Naive thymus-derived CD4-positive, alpha-beta T cell (primary cell): ENCODE measurements around the gene ZNF500. TPM values are rescaled to one million over a fixed set of nuclear protein-coding genes. Genes with fewer than 3 reads are reported as not detected.

ENCODE experiments used
- ATAC-seq: fragments of 150-1000 bp; cut with Tn5 transposase; 2 replicates; pipeline ENCODE4 v1.10.0; 2021; ENCODE audit warnings: mild to moderate bottlenecking, moderate library complexity
- CTCF ChIA-PET: fragments of 350-600 bp; sonication (Branson Sonifier 250); formaldehyde crosslinking; loops from one replicate; lab custom pipeline; 2021; ENCODE audit warnings: antibody characterized with exemption; lab: Charles Lee
- POLR2A ChIA-PET: fragments of 350-600 bp; sonication (Branson Sonifier 250); formaldehyde crosslinking; loops from one replicate; lab custom pipeline; 2021; ENCODE audit warnings: antibody characterized with exemption, inconsistent platforms; lab: Charles Lee
- DNase-seq, 9 donors: peaks; one replicate each; pipeline versions ENCODE4 v3.0.0 to v3.0.0-alpha.2; 2020 to 2022; ENCODE audit warnings: mixed read lengths in 1 of 9
- H3K27ac ChIP-seq: one replicate; pipeline ENCODE4 v1.7.0; 2013; ENCODE audit warnings: mild to moderate bottlenecking, low read depth, low read length, moderate library complexity
- H3K27me3 ChIP-seq, 2 donors: one replicate each; pipeline ENCODE4 v1.7.0; 2013; ENCODE audit warnings: low read length in 2 of 2, mild to moderate bottlenecking in 2 of 2, moderate library complexity in 2 of 2; ENCODE audit not compliant: control insufficient read depth in 2 of 2, insufficient read depth in 2 of 2
- H3K36me3 ChIP-seq, 3 experiments: 1 replicate in 2 of 3; 2 replicates in 1 of 3; pipeline ENCODE4 v1.7.0; 2013; ENCODE audit warnings: low read length in 3 of 3, mild to moderate bottlenecking in 3 of 3, moderate library complexity in 1 of 3; ENCODE audit not compliant: insufficient read depth in 3 of 3, control insufficient read depth in 2 of 3
- H3K4me1 ChIP-seq, 2 donors: one replicate each; pipeline ENCODE4 v1.7.0; 2013; ENCODE audit warnings: low read length in 2 of 2, mild to moderate bottlenecking in 2 of 2, moderate library complexity in 1 of 2; ENCODE audit not compliant: control insufficient read depth in 2 of 2, insufficient read depth in 2 of 2
- H3K4me3 ChIP-seq: 2 replicates; pipeline ENCODE4 v1.7.0; 2013; ENCODE audit warnings: mild to moderate bottlenecking, low read length
- H3K9me3 ChIP-seq, 3 experiments: 1 replicate in 2 of 3; 2 replicates in 1 of 3; pipeline ENCODE4 v1.7.0; 2013; ENCODE audit warnings: low read length in 3 of 3; ENCODE audit not compliant: control insufficient read depth in 2 of 3
- H3K27ac Mint-ChIP-seq, 9 donors: one replicate each; pipeline ENCODE4 v1.8.0; 2020 to 2022; ENCODE audit warnings: mixed read lengths in 9 of 9, mild to moderate bottlenecking in 8 of 9, moderate library complexity in 5 of 9, inconsistent platforms in 2 of 9
- H3K27me3 Mint-ChIP-seq, 5 donors: one replicate each; pipeline ENCODE4 v1.8.0; 2021 to 2022; ENCODE audit warnings: mixed read lengths in 5 of 5, mild to moderate bottlenecking in 1 of 5
- H3K36me3 Mint-ChIP-seq, 5 donors: one replicate each; pipeline ENCODE4 v1.8.0; 2020 to 2022; ENCODE audit warnings: mixed read lengths in 5 of 5, mild to moderate bottlenecking in 3 of 5, inconsistent platforms in 1 of 5
- H3K4me1 Mint-ChIP-seq, 7 donors: one replicate each; pipeline ENCODE4 v1.8.0; 2020 to 2022; ENCODE audit warnings: mixed read lengths in 7 of 7, mild to moderate bottlenecking in 3 of 7, inconsistent platforms in 1 of 7
- H3K4me3 Mint-ChIP-seq, 10 donors: one replicate each; pipeline ENCODE4 v1.8.0; 2020 to 2022; ENCODE audit warnings: mild to moderate bottlenecking in 10 of 10, mixed read lengths in 10 of 10, moderate library complexity in 6 of 10, inconsistent platforms in 2 of 10
- H3K9me3 Mint-ChIP-seq, 11 donors: one replicate each; pipeline ENCODE4 v1.8.0; 2020 to 2022; ENCODE audit warnings: mixed read lengths in 11 of 11, mild to moderate bottlenecking in 4 of 11, inconsistent platforms in 1 of 11, moderate library complexity in 1 of 11
- intact Hi-C, 2 donors: fragments of 100-400 bp; cut with micrococcal nuclease; formaldehyde crosslinking; loops; one replicate each; pipeline ENCODE4 v1.15.1; 2023
- polyA plus RNA-seq, 2 donors: library from polyadenylated mRNA; unstranded; fragments of 300-500 nt; fragmentation: Illumina TruSeq; gene quantifications; one replicate each; pipeline ENCODE4 v1.2.3, GENCODE V29; 2021
- total RNA-seq, 6 experiments: library from RNA in 5 of 6; stranded (reverse) in 5 of 6; gene quantifications; 1 replicate in 5 of 6; 2 replicates in 1 of 6; pipeline ENCODE4 v1.2.3 and lab custom pipeline; 2021 to 2026

Gene ZNF500
- total and polyA plus RNA-seq, 7 experiments from 2014 or later: 11.0 to 43.0 (median 24.7) TPM

DNA sequence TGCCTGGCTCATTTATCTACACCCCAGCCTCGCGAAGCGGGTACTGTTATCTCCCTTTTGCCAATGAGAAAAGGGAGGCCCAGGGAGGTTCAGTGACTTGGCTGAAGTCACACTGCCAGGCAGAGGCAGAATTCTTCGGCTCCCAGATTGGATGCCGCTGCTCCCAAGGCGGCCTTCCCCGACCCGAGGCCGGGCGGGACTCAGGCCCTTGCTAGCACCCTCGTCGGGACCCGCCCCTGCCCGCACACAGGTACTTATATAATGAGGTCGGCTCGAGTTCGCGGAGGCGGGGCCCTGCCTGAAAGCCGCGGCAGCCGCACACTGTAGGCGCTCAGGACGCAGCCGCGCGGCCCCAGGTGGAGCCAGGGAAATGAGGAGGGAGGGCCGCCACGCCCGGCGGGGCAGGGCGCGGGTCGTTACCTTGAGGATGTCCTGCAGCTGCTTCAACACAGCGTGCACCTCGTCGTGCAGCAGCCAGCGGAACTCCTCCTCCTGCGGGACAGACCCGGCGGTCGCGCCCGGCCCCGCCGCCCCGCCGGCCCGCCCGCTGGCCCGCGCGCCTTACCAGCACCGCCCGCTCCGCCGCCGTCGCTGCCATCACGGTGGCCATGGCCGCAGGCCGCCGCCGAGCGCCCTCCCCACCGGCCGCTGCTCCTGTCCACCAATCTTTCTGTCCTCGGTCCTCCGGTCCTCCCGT, 35.1 kb upstream of the ZNF500 start, which contains the start of gene ROGDI:
Gene ROGDI, minus strand, starts transcription at position 672 of the 697 bp plus-strand sequence. Its CDS starts 62 bp downstream, at position 610.
- peaks cover 0 to 4% (median 3%) of the 10 kb centered on the region in 5 donors for H3K36me3 Mint-ChIP-seq
- H3K9me3 Mint-ChIP-seq: no peaks in the 10 kb centered on the region
- Histone ChIP-seq H3K27ac (peak within 1 kb of the TSS; percentile 75), H3K27me3 (no peaks in the 10 kb centered on the region), H3K36me3 (peaks cover 0 to 22% (median 0%) of the 10 kb centered on the region in 3 experiments), H3K4me3 (peak within 1 kb of the TSS; percentile 79), H3K4me1 (peaks cover 10 to 18% of the 10 kb centered on the region in 2 donors), H3K9me3 (no peaks in the 10 kb centered on the region)
- DNase-seq (peak; percentile 67 to 90 (median 86)), ATAC-seq (peak; percentile 75)
- peaks cover 7 to 19% (median 12%) of the 10 kb centered on the region in 7 donors for H3K4me1 Mint-ChIP-seq
- CTCF ChIA-PET: interaction anchor here (0.5 kb wide), 1 partner anchor 68 kb away, joined by 3 read pairs; the partner anchor contains the start of genes ANKS3 and DNAAF8
- H3K27me3 Mint-ChIP-seq: no peaks in the 10 kb centered on the region
- intact Hi-C loops: loop anchor here (1.0 to 10.0 kb wide), 15 partner anchors 34 to 1647 kb away; partner anchors contain the start of genes ANKS3 (in 2 of the 2), DNAAF8 (in 2 of the 2), GLYR1 (in 2 of the 2) and MGRN1 (in 2 of the 2)
- peak within 1 kb of the TSS; percentile 81 to 89 (median 86) for H3K4me3 Mint-ChIP-seq
- POLR2A ChIA-PET: interaction anchor here (1.0 to 3.3 kb wide), 6 partner anchors 33 to 186 kb away, joined by 4 to 27 read pairs (median 14); partner anchors contain the start of genes ANKS3, DNAAF8, GLYR1 and UBN1
- peak within 1 kb of the TSS; percentile 71 to 93 (median 89) for H3K27ac Mint-ChIP-seq

GRCh38 chr16:4801051-4801961, 34.3 kb upstream of the ZNF500 start:
- Mint-ChIP-seq H3K27me3 (no peaks in the 10 kb centered on the region), H3K4me1 (peaks cover 7 to 19% (median 12%) of the 10 kb centered on the region in 7 donors), H3K9me3 (no peaks in the 10 kb centered on the region), H3K36me3 (peaks cover 0 to 4% (median 3%) of the 10 kb centered on the region in 5 donors), H3K4me3 (peak overlapping the region; percentile 81 to 89 (median 86)), H3K27ac (peak overlapping the region; percentile 69 to 93 (median 89))
- Histone ChIP-seq H3K9me3 (no peaks in the 10 kb centered on the region), H3K4me1 (peaks cover 10 to 18% of the 10 kb centered on the region in 2 donors), H3K27ac (peak overlapping the region; percentile 75), H3K36me3 (peaks cover 0 to 21% (median 0%) of the 10 kb centered on the region in 3 experiments), H3K4me3 (peak overlapping the region; percentile 79), H3K27me3 (no peaks in the 10 kb centered on the region)
- DNase-seq: peak in 1 of 9 donors; percentile 5
- intact Hi-C loops: loop anchor here in 1 of 2 donors (10.0 kb wide), 1 partner anchor 1647 kb away; no protein-coding TSS in a partner anchor
- POLR2A ChIA-PET: interaction anchor here (0.6 to 3.3 kb wide), 4 partner anchors 33 to 67 kb away, joined by 4 to 27 read pairs (median 16); partner anchors contain the start of genes ANKS3, DNAAF8 and ZNF500
- no peak for ATAC-seq
- CTCF ChIA-PET: interaction anchor here (0.6 kb wide), 2 partner anchors 28 to 33 kb away, joined by 3 read pairs; no protein-coding TSS in a partner anchor

- ChIA-PET POLR2A (interaction anchor here (2.5 kb wide), 1 partner anchor 66 kb away, joined by 16 read pairs; the partner anchor contains the start of genes ANKS3 and DNAAF8), CTCF (interaction anchor here (0.6 kb wide), 2 partner anchors 28 to 1054 kb away, joined by 3 read pairs; no protein-coding TSS in a partner anchor)
- no peaks in the 10 kb centered on the region for H3K9me3 Mint-ChIP-seq
- peaks cover 0 to 21% (median 0%) of the 10 kb centered on the region in 3 experiments for H3K36me3 ChIP-seq
- H3K9me3 ChIP-seq: no peaks in the 10 kb centered on the region
- peaks cover 7 to 19% (median 12%) of the 10 kb centered on the region in 7 donors for H3K4me1 Mint-ChIP-seq
- no peak for ATAC-seq
- peaks cover 0 to 4% (median 0%) of the 10 kb centered on the region in 5 donors for H3K36me3 Mint-ChIP-seq
- H3K4me3 ChIP-seq: no peak overlapping the region
- H3K4me3 Mint-ChIP-seq: peak overlapping the region in 9 of 10 donors; percentile 19 to 86 (median 53)
- H3K4me1 ChIP-seq: peaks cover 10 to 18% of the 10 kb centered on the region in 2 donors
- H3K27me3 Mint-ChIP-seq: no peaks in the 10 kb centered on the region
- peak overlapping the region in 8 of 9 donors; percentile 45 to 90 (median 73) for H3K27ac Mint-ChIP-seq
- no peak overlapping the region for H3K27ac ChIP-seq
- no peaks in the 10 kb centered on the region for H3K27me3 ChIP-seq
- DNase-seq: no peak
- intact Hi-C loops: loop anchor here in 1 of 2 donors (10.0 kb wide), 1 partner anchor 1646 kb away; no protein-coding TSS in a partner anchor
Observed at GRCh38 chr16:4800290-4801041, 33.5 kb upstream of the ZNF500 start.

GRCh38 chr16:4799171-4799855, 32.4 kb upstream of the ZNF500 start:
- Mint-ChIP-seq H3K9me3 (no peaks in the 10 kb centered on the region), H3K27ac (peak overlapping the region in 2 of 9 donors; percentile 51 to 65), H3K36me3 (peaks cover 0 to 2% (median 0%) of the 10 kb centered on the region in 5 donors), H3K27me3 (no peaks in the 10 kb centered on the region), H3K4me1 (peaks cover 7 to 19% (median 12%) of the 10 kb centered on the region in 7 donors), H3K4me3 (peak overlapping the region in 2 of 10 donors; percentile 29 to 50)
- peaks cover 10 to 18% of the 10 kb centered on the region in 2 donors for H3K4me1 ChIP-seq
- ChIA-PET CTCF (interaction anchor here (0.6 kb wide), 1 partner anchor 1053 kb away, joined by 3 read pairs; no protein-coding TSS in a partner anchor), POLR2A (interaction anchor here (0.6 to 1.1 kb wide), 2 partner anchors 31 to 65 kb away, joined by 3 to 5 read pairs; partner anchors contain the start of genes ANKS3 and DNAAF8)
- no peak for DNase-seq
- ATAC-seq: no peak
- no peak overlapping the region for H3K27ac ChIP-seq
- no peak overlapping the region for H3K4me3 ChIP-seq
- intact Hi-C loops: no loop called here
- H3K36me3 ChIP-seq: peaks cover 0 to 9% (median 0%) of the 10 kb centered on the region in 3 experiments
- H3K9me3 ChIP-seq: no peaks in the 10 kb centered on the region
- no peaks in the 10 kb centered on the region for H3K27me3 ChIP-seq

GRCh38 chr16:4798456-4798855, 31.5 kb upstream of the ZNF500 start:
- peaks cover 9 to 17% of the 10 kb centered on the region in 2 donors for H3K4me1 ChIP-seq
- Mint-ChIP-seq H3K4me3 (no peak overlapping the region), H3K36me3 (no peaks in the 10 kb centered on the region), H3K4me1 (peaks cover 7 to 17% (median 12%) of the 10 kb centered on the region in 7 donors), H3K27me3 (no peaks in the 10 kb centered on the region), H3K9me3 (no peaks in the 10 kb centered on the region), H3K27ac (peak overlapping the region in 1 of 9 donors; percentile 8)
- ATAC-seq: no peak
- H3K36me3 ChIP-seq: peaks cover 0 to 8% (median 0%) of the 10 kb centered on the region in 3 experiments
- ChIA-PET CTCF (no interaction called here), POLR2A (interaction anchor here (0.6 kb wide), 1 partner anchor 30 kb away, joined by 5 read pairs; no protein-coding TSS in a partner anchor)
- no peak for DNase-seq
- H3K4me3 ChIP-seq: no peak overlapping the region
- no peak overlapping the region for H3K27ac ChIP-seq
- H3K9me3 ChIP-seq: no peaks in the 10 kb centered on the region
- intact Hi-C loops: no loop called here
- no peaks in the 10 kb centered on the region for H3K27me3 ChIP-seq
